Measurements from ENCODE around the gene CX3CL1. TPM values are rescaled to one million over a fixed set of nuclear protein-coding genes. Genes with fewer than 3 reads are reported as not detected.
A peak's percentile ranks its signal among the peaks of the same experiment; 100 is the strongest.

Gene CX3CL1
- total RNA-seq, 2 experiments from 2014 or later: 0.14 TPM; not detected in 1

DNA sequence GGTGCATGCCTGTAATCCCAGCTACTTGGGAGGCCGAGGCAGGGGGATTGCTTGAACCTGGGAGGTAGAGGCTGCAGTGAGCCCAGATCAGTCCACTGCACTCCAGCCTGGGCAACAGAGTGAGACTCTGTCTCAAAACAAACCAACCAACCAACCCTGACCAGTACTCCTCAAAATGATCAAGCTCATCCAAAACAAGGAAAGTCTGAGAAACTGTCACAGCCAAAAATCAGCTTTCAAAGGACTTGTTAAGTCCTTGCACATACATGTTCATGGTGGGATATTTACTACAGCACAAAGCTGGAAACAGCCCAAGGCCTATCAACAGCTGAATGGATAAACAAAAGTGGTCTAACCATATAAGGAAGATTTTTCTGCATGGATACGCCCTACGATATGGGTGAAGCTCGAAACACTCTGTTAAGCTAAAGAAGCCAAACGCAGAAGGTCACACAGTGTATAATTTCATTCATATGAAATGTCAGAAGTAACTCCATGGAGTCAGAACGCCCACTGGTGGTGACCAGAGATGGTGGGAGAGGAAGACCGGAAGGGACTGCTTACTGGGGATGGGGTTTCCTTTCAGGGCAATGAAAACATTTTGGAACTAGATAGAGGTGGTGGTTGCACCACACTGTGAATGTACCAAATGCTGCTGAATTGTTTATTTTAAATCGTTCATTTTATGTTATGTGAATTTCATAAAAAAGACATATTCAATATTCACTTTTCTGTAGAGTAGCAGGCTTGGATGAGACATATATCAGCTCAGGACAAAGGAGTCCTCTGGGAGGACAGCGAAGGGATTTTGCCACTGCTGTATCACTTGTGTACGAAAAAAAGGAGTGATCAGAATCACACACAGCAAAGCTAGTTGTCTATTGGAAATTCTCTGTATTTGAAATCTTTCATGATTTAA is 50.0 kb downstream of the CX3CL1 start:
- no peaks in the 10 kb centered on the region for H3K9me3 Mint-ChIP-seq
- DNase-seq: no peak
- H3K27me3 Mint-ChIP-seq: no peaks in the 10 kb centered on the region
- H3K4me1 Mint-ChIP-seq: peaks cover 22% of the 10 kb centered on the region
- H3K4me3 Mint-ChIP-seq: no peak overlapping the region
- H3K36me3 Mint-ChIP-seq: no peaks in the 10 kb centered on the region
- no peak overlapping the region for H3K27ac Mint-ChIP-seq

DNA sequence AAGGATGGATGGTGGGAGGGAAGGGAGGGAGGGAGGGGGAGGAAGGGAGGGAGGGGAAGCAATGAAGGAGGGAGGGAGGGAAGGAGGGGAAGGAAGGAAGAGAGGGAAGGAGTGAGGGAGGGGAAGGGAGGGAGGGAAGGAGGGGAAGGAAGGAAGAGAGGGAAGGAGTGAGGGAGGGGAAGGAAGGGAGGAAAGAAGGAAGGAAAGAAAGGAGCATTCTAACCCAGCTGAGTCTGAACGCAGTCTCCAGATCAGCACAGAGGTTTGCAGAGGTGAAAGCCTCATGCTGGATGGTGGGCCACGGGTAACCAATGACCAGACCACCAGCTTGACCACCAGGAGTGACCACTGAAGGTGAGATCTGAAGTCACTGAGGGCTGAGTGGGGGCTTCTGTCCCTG is 50.9 kb downstream of the CX3CL1 start:
- no peak overlapping the region for H3K4me3 Mint-ChIP-seq
- peaks cover under 1% of the 10 kb centered on the region for H3K36me3 Mint-ChIP-seq
- no peak overlapping the region for H3K27ac Mint-ChIP-seq

DNA sequence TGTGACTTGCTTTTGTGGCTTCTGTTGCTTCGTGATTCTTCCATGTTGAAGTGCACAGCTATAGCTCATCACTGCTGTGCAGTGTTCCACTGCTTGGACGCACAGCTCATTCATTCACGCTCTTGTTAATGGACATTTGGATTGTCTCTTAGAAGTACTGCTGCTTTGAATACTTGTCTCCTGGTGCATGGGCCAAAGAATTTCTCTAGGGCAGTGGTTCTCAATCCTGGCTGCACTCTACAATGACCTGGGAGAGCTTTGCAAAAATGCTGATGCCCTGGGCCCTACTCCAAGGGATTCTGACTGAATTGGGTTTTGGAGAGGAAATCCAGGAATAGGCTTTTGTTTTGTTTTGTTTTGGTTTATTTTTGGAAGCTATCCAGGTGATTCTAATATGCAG is 52.3 kb downstream of the CX3CL1 start:
- H3K4me1 Mint-ChIP-seq: peaks cover 8% of the 10 kb centered on the region
- no peaks in the 10 kb centered on the region for H3K27me3 Mint-ChIP-seq
- no peaks in the 10 kb centered on the region for H3K9me3 Mint-ChIP-seq
- no peak for DNase-seq
- no peak overlapping the region for H3K4me3 Mint-ChIP-seq
- H3K36me3 Mint-ChIP-seq: peaks cover 7% of the 10 kb centered on the region
- no peak overlapping the region for H3K27ac Mint-ChIP-seq

More for the DNA sequence above, 50.9 kb downstream of the CX3CL1 start:
- peaks cover 18% of the 10 kb centered on the region for H3K4me1 Mint-ChIP-seq
- H3K9me3 Mint-ChIP-seq: no peaks in the 10 kb centered on the region
- no peak for DNase-seq
- H3K27me3 Mint-ChIP-seq: no peaks in the 10 kb centered on the region

DNA sequence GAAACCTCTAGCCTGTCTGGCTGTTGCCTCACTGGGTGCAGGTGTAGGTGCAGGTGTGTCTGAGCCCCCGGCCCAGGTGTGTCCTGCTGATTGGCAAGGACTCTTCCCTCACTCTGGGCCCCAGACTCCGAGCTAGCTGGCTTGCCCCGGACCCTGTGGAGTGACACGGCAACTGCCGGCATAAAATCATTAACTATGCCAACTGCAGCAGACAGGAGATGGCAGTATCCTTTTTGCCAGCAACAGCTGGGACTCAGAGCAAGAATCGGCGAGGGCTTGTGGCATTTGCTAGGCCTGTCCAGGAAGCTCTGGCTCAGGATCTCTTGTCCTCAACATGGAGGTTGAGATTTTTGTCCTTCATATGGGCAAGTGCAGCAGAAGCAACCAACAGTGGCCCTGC is 54.1 kb downstream of the CX3CL1 start:
- Mint-ChIP-seq H3K9me3 (no peaks in the 10 kb centered on the region), H3K27ac (no peak overlapping the region), H3K4me3 (no peak overlapping the region), H3K36me3 (peaks cover 20% of the 10 kb centered on the region), H3K4me1 (peaks cover 7% of the 10 kb centered on the region), H3K27me3 (no peaks in the 10 kb centered on the region)
- no peak for DNase-seq

DNA sequence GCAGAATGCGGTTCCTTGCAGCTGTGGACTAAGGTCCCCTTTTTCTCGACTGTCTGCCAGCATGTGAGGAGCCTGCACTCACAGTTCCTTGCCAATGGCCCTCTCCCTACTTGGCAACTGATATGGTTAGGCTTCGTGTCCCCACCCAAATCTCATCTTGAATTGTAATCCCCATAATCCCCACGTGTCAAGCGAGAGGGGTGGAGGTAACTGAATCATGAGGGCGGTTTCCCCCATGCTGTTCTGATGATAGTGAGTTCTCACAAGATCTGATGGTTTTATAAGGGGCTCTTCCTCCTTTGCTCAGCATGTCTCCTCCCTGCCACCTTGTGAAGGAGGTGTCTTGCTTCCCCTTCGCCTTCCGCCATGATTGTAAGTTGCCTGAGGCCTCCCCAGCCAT is 55.0 kb downstream of the CX3CL1 start:
- Mint-ChIP-seq H3K27me3 (no peaks in the 10 kb centered on the region), H3K4me1 (peaks cover 4% of the 10 kb centered on the region), H3K27ac (no peak overlapping the region), H3K4me3 (no peak overlapping the region), H3K36me3 (peaks cover 21% of the 10 kb centered on the region), H3K9me3 (no peaks in the 10 kb centered on the region)
- DNase-seq: no peak

DNA sequence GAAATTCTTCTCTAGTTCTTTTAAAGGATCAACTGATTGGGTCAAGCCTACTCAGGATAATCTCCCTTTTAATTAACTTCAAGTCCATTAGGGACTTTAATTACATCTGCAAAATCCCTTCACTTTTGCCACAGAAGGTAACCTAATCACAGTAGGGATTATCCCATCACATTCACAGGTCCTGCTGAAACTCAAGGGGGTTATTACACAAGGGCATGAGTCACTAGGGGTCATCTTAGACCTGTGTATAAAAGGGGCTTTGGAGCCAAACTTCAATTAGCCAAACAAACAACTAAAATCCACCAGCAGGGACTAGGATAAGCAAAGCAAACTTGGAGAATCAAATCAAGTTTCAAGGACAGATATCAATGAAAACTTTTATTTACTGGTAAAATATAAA is 55.5 kb downstream of the CX3CL1 start:
- Mint-ChIP-seq H3K27ac (no peak overlapping the region), H3K27me3 (no peaks in the 10 kb centered on the region), H3K4me3 (no peak overlapping the region), H3K9me3 (no peaks in the 10 kb centered on the region), H3K4me1 (peaks cover 4% of the 10 kb centered on the region), H3K36me3 (peaks cover 23% of the 10 kb centered on the region)
- no peak for DNase-seq

DNA sequence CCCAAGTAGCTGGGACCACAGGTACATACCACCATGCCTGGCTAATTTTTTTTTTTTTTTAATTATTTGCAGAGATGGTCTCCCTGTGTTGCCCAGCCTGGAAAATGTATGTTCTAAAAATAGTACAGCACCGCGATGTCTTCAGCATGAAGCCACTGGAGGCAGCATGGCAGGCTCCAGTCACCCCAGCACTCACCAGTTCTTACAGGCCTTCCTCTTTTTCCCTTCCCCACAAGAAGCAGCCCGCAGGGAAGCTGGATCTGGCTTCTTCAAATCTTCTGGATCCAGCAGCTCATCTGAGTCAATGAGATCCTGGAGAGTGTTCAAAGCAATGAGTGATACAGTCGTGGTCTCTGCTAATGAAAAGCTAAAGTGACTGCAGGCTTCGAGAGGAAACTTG is 58.7 kb downstream of the CX3CL1 start:
- H3K4me3 Mint-ChIP-seq: no peak overlapping the region
- H3K36me3 Mint-ChIP-seq: peaks cover 45% of the 10 kb centered on the region
- H3K4me1 Mint-ChIP-seq: peaks cover 27% of the 10 kb centered on the region
- H3K27me3 Mint-ChIP-seq: no peaks in the 10 kb centered on the region
- peak overlapping the region; percentile 1 for H3K27ac Mint-ChIP-seq
- no peak for DNase-seq
- H3K9me3 Mint-ChIP-seq: no peaks in the 10 kb centered on the region

DNA sequence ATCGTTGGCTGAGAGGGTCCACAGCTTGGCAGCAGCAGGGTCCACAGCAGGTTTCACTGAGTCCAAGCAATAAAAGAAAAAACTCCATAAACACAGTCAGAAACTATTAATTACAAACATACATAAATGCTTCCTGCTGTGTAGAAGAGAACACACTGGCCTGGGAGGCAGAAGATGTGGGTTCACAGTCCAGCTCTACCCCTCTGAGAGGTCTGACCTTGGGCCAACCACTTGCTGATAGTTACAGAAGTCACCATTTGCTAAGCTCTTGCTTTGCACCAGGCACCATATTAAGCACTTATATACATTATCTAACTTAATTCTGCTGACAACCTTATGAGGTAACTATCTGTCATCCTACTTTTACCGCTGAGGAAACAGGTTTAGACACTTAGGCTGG is 60.2 kb downstream of the CX3CL1 start:
- Mint-ChIP-seq H3K27me3 (no peaks in the 10 kb centered on the region), H3K36me3 (peaks cover 50% of the 10 kb centered on the region)

DNA sequence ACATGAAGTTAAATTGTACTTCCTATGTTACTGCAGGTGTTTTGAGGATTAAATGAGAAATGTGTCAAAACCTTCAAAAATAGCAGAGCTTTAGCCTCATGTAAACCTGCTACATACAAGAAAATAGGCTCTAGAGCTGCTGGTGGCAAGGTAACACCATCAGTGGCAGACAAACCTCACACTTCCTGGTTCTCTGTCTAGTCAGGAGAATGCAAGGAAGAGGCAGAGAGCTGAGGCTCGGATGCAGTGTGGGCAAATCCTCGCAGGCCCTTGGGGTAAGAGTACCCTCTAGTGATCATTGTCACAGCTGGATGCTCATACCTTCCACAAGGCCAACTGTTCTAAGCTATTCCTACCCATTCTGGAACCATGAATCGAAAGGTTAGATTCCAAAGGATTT is 60.7 kb downstream of the CX3CL1 start:
- Mint-ChIP-seq H3K27ac (peak overlapping the region; percentile 75), H3K36me3 (peaks cover 51% of the 10 kb centered on the region), H3K27me3 (no peaks in the 10 kb centered on the region), H3K9me3 (no peaks in the 10 kb centered on the region), H3K4me3 (no peak overlapping the region), H3K4me1 (peaks cover 27% of the 10 kb centered on the region)
- no peak for DNase-seq

More for the DNA sequence above, 60.2 kb downstream of the CX3CL1 start:
- no peak for DNase-seq
- Mint-ChIP-seq H3K9me3 (no peaks in the 10 kb centered on the region), H3K27ac (peak overlapping the region; percentile 75), H3K4me3 (no peak overlapping the region), H3K4me1 (peaks cover 27% of the 10 kb centered on the region)

DNA sequence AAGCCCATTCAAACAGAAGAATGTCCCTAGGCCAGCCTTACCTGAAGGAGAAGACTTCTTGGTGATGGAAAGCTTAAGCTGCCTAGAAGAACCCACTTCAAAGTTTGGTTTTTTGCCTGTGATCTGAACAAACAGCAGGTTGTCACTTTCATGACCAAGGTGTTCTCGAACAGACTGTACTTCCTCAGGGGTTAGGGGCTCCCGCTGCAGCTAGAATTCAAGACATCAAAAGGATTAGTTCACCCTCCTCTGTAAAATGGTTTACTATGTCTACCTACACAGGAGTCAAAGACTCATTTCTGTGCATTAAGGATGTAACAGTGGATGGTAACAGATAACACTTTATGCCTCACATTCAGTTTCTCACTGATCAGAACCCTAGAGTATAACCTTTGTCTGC is 61.7 kb downstream of the CX3CL1 start:
- Mint-ChIP-seq H3K4me3 (no peak overlapping the region), H3K27ac (peak overlapping the region; percentile 54), H3K4me1 (peaks cover 27% of the 10 kb centered on the region), H3K9me3 (no peaks in the 10 kb centered on the region), H3K36me3 (peaks cover 49% of the 10 kb centered on the region), H3K27me3 (no peaks in the 10 kb centered on the region)
- DNase-seq: no peak

Other genes with a start within 250 kb of the CX3CL1 start
- gene PSME3IP1, start 186.5 kb upstream of the CX3CL1 start, total RNA-seq: 100 to 1,000 TPM; 109 to 117 TPM
- gene RSPRY1, start 186.2 kb upstream of the CX3CL1 start, total RNA-seq: 10 to 100 TPM; 27.2 to 30.5 TPM
- 10 to 100 TPM; 16.2 to 17.1 TPM for gene ARL2BP, start 127.2 kb upstream of the CX3CL1 start, total RNA-seq
- under 1 TPM; 0.34 to 0.54 TPM for gene PLLP, start 87.8 kb upstream of the CX3CL1 start, total RNA-seq
- gene CCL22, start 13.7 kb upstream of the CX3CL1 start, total RNA-seq: 10 to 100 TPM; 12.4 to 12.7 TPM
- not detected for gene CCL17, start 32.3 kb downstream of the CX3CL1 start, total RNA-seq
- 10 to 100 TPM; 71.3 to 73.6 TPM for gene CIAPIN1, start 74.9 kb downstream of the CX3CL1 start, total RNA-seq
- gene COQ9, start 75.0 kb downstream of the CX3CL1 start, total RNA-seq: 10 to 100 TPM; 46.3 to 49.6 TPM
- gene POLR2C, start 90.2 kb downstream of the CX3CL1 start, total RNA-seq: 10 to 100 TPM; 72.1 to 76.2 TPM
- gene DOK4, start 114.0 kb downstream of the CX3CL1 start, total RNA-seq: 1 to 10 TPM; 4.5 to 4.8 TPM
- gene CCDC102A, start 164.1 kb downstream of the CX3CL1 start, total RNA-seq: 10 to 100 TPM in 1 of 2 experiments, 1 to 10 TPM in 1; 8.7 to 10.2 TPM
- 1 to 10 TPM; 1.3 to 1.4 TPM for gene ADGRG5, start 170.2 kb downstream of the CX3CL1 start, total RNA-seq